Measurements from ENCODE around the gene STK24. TPM values are rescaled to one million over a fixed set of nuclear protein-coding genes. Genes with fewer than 3 reads are reported as not detected.
A peak's percentile ranks its signal among the peaks of the same experiment; 100 is the strongest.

The STK24 gene
- total RNA-seq, 2 donors from 2014 or later, result 115 to 125 TPM

DNA sequence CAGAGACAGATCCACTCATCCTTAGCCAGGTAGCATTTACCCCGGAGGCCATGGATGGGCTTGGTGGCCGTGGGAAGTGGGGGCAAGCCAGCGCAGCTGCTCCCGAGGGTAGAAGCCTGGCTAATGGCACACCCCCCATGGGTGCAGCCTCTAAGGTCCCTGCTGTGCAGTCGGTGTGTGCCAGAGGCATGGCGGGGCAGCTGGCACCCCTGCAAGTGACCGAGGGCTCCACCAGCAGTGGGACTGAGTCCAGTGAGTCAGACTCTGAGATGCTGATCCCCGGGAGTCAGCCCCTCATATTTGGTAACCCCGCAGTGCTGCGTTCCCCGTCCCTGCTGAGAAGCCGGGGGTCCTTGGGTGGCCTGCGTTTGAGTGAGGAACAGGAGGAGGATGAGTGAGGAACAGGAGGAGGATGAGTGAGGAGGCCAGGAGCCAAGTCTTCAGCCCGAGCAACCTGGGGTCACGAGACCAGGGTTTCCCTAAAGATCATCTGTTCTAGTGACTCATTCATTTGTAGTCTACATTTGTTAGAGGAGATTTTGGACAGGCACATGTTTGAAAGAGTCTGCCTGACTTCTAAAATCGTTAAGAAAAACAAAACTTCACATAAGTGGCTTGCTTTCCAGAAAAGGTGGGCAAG lies 180.7 kb downstream of the STK24 start:
- peaks cover 18% of the 10 kb centered on the region for H3K4me1 Mint-ChIP-seq
- DNase-seq, result peak; percentile 34
- peaks cover 10% of the 10 kb centered on the region for H3K4me1 ChIP-seq (ENCODE audit: control insufficient read depth, insufficient read depth, low read length)
- no peaks in the 10 kb centered on the region for H3K27me3 Mint-ChIP-seq (ENCODE audit: insufficient read depth)
- no peak overlapping the region for H3K9ac ChIP-seq (ENCODE audit: extremely low read depth, low read length, poor library complexity, severe bottlenecking)
- no peak overlapping the region for H3K4me3 Mint-ChIP-seq
- peaks cover 94% of the 10 kb centered on the region for H3K36me3 ChIP-seq (ENCODE audit: control insufficient read depth, insufficient read depth, low read length)
- H3K9me3 Mint-ChIP-seq, result no peaks in the 10 kb centered on the region
- no peaks in the 10 kb centered on the region for H3K27me3 ChIP-seq (ENCODE audit: control insufficient read depth, insufficient read depth, low read length, poor library complexity, severe bottlenecking)
- H3K27ac ChIP-seq (ENCODE audit: low read depth, low read length), result no peak overlapping the region
- 95 to 96% methylated on average over 8 to 16 of the region's 16 CpGs for WGBS, 2 experiments (ENCODE audit: insufficient coverage in 1 of 2, insufficient read length in 1 of 2)
- H3K27ac Mint-ChIP-seq, result no peak overlapping the region
- H3K9me3 ChIP-seq (ENCODE audit: control insufficient read depth, low read length), result no peaks in the 10 kb centered on the region
- H3K4me3 ChIP-seq (ENCODE audit: low read length), result no peak overlapping the region
- no peak for TF ChIP-seq CTCF (conservative IDR thresholded peaks at IDR 0.05)
- peaks cover 72% of the 10 kb centered on the region for H3K36me3 Mint-ChIP-seq (ENCODE audit: low read depth)

Other genes starting within 250 kb of the STK24 start
- gene SLC15A1, start 175.6 kb upstream of the STK24 start, total RNA-seq, result under 1 TPM; 0.53 to 0.81 TPM

Data from endodermal cell (in vitro differentiated cells).